Measurements from ENCODE around the gene RANBP6. TPM values are rescaled to one million over a fixed set of nuclear protein-coding genes. Genes with fewer than 3 reads are reported as not detected.
A peak's percentile ranks its signal among the peaks of the same experiment; 100 is the strongest.

RANBP6 gene
- total RNA-seq, 1 donor from 2014 or later: 20.1 TPM

- no peaks in the 10 kb centered on the region for H3K27me3 Mint-ChIP-seq (ENCODE audit: low read depth)
- H3K36me3 Mint-ChIP-seq (ENCODE audit: low read depth): peaks cover 14% of the 10 kb centered on the region
- no peak for DNase-seq (ENCODE audit: low spot score)
- intact Hi-C loops (cut with micrococcal nuclease): loop anchor here (10.0 kb wide), 2 partner anchors 545 to 1015 kb away; partner anchors contain the start of genes CD274 and JAK2
- no peak overlapping the region for H3K4me3 Mint-ChIP-seq (ENCODE audit: low read depth)
- H3K27ac Mint-ChIP-seq: no peak overlapping the region
- H3K4me1 Mint-ChIP-seq (ENCODE audit: low read depth): peaks cover 26% of the 10 kb centered on the region
- no peaks in the 10 kb centered on the region for H3K9me3 Mint-ChIP-seq
Measured at GRCh38 chr9:5999443-6000101, 15.9 kb downstream of the RANBP6 start.

DNA sequence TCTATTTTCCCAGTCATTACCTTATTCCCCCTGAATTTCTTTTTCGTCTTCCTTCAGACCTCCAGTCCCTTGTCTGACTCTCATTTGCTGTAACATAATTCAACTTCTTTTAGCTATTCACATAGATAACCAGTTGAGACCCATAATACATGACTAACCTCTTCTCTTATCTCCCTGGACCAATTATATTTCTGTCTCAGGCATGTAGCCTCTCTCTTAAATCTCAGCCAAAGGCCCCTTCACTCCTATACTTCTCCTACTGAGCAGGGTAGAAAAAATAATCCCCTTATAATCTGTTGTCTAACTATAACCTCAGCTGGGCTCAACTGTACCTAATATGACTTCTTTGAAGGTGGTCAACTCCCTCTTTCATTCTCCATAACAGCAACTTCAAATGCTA, 20.9 kb downstream of the RANBP6 start:
- Mint-ChIP-seq H3K4me3 (ENCODE audit: low read depth) (no peak overlapping the region), H3K27ac (no peak overlapping the region), H3K36me3 (ENCODE audit: low read depth) (peaks cover 4% of the 10 kb centered on the region), H3K9me3 (no peaks in the 10 kb centered on the region), H3K4me1 (ENCODE audit: low read depth) (peaks cover 14% of the 10 kb centered on the region), H3K27me3 (ENCODE audit: low read depth) (no peaks in the 10 kb centered on the region)
- no peak for DNase-seq (ENCODE audit: low spot score)
- intact Hi-C loops (cut with micrococcal nuclease): no loop called here

DNA sequence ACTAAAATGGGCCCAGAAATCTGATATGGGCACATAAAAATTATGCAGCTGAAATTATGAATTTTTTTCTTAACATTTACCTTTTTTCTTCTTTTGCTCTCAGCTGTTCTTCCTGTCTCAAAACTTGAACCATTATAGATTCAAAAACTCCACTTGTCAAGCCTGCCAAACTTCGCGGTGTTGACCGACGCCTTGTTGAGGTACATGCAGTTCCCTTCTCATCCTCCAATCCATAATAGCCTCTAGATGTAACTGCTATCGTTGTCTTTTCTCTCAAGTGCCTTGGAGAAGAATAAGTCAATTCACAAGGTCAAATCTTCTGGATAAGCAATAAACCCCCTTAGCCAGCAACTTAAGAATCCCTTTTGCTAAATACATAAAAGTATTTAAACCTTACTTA, 27.2 kb downstream of the RANBP6 start:
- peaks cover 5% of the 10 kb centered on the region for H3K4me1 Mint-ChIP-seq (ENCODE audit: low read depth)

DNA sequence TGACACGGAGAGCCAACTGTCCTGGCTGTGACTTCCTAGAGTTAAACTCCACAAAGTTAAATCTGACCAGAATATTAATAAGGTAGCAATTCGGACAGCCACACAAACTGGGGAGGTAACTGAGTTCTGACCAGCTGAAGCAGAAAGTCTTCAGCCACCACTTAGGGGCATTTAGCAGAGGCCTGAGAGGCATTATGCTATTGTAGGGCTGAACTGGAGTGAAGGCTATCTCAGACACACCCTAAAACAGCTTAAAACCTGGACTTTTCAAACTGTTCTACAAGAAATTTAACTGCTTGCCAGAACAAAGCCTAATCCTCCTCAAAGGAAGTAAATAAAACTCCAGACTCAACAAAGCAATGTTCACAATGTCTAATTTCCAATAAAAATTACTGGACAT, 32.4 kb downstream of the RANBP6 start:
- DNase-seq (ENCODE audit: low spot score): no peak
- H3K4me3 Mint-ChIP-seq (ENCODE audit: low read depth): no peak overlapping the region
- peaks cover 2% of the 10 kb centered on the region for H3K4me1 Mint-ChIP-seq (ENCODE audit: low read depth)
- intact Hi-C loops (cut with micrococcal nuclease): no loop called here
- no peak overlapping the region for H3K27ac Mint-ChIP-seq
- peaks cover 36% of the 10 kb centered on the region for H3K36me3 Mint-ChIP-seq (ENCODE audit: low read depth)
- H3K27me3 Mint-ChIP-seq (ENCODE audit: low read depth): no peaks in the 10 kb centered on the region
- no peaks in the 10 kb centered on the region for H3K9me3 Mint-ChIP-seq

More for the DNA sequence above, 27.2 kb downstream of the RANBP6 start:
- Mint-ChIP-seq H3K36me3 (ENCODE audit: low read depth) (peaks cover 32% of the 10 kb centered on the region), H3K4me3 (ENCODE audit: low read depth) (no peak overlapping the region), H3K27me3 (ENCODE audit: low read depth) (no peaks in the 10 kb centered on the region), H3K9me3 (no peaks in the 10 kb centered on the region), H3K27ac (no peak overlapping the region)
- no peak for DNase-seq (ENCODE audit: low spot score)
- intact Hi-C loops (cut with micrococcal nuclease): no loop called here

GRCh38 chr9:5982317-5982716, 33.1 kb downstream of the RANBP6 start:
- Mint-ChIP-seq H3K36me3 (ENCODE audit: low read depth) (peaks cover 35% of the 10 kb centered on the region), H3K27me3 (ENCODE audit: low read depth) (no peaks in the 10 kb centered on the region), H3K4me3 (ENCODE audit: low read depth) (no peak overlapping the region), H3K9me3 (no peaks in the 10 kb centered on the region), H3K4me1 (ENCODE audit: low read depth) (peaks cover 2% of the 10 kb centered on the region), H3K27ac (no peak overlapping the region)
- intact Hi-C loops (cut with micrococcal nuclease): no loop called here
- no peak for DNase-seq (ENCODE audit: low spot score)

DNA sequence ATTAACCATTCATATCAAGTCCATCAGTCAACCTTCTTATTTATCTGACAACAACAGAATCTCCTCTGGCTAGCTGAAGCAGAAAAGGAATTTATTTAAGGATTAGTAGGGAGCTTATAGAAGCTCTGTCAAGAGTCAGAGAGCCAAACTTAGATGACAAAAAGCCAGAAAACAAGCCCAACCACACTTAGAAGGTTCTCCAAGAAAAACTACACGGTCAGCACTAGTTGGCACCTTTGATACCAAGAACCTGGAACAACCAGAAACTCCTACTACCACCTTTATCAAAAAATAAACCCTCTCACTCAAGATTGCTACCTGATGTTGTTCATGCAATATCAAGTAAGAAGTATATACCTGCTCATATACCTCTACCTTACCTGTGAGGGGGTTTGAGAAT, 36.9 kb downstream of the RANBP6 start:
- peaks cover 42% of the 10 kb centered on the region for H3K36me3 Mint-ChIP-seq (ENCODE audit: low read depth)
- H3K4me3 Mint-ChIP-seq (ENCODE audit: low read depth): no peak overlapping the region
- intact Hi-C loops (cut with micrococcal nuclease): no loop called here
- H3K27ac Mint-ChIP-seq: no peak overlapping the region
- DNase-seq (ENCODE audit: low spot score): no peak
- no peaks in the 10 kb centered on the region for H3K9me3 Mint-ChIP-seq
- no peaks in the 10 kb centered on the region for H3K27me3 Mint-ChIP-seq (ENCODE audit: low read depth)
- H3K4me1 Mint-ChIP-seq (ENCODE audit: low read depth): peaks cover 9% of the 10 kb centered on the region

DNA sequence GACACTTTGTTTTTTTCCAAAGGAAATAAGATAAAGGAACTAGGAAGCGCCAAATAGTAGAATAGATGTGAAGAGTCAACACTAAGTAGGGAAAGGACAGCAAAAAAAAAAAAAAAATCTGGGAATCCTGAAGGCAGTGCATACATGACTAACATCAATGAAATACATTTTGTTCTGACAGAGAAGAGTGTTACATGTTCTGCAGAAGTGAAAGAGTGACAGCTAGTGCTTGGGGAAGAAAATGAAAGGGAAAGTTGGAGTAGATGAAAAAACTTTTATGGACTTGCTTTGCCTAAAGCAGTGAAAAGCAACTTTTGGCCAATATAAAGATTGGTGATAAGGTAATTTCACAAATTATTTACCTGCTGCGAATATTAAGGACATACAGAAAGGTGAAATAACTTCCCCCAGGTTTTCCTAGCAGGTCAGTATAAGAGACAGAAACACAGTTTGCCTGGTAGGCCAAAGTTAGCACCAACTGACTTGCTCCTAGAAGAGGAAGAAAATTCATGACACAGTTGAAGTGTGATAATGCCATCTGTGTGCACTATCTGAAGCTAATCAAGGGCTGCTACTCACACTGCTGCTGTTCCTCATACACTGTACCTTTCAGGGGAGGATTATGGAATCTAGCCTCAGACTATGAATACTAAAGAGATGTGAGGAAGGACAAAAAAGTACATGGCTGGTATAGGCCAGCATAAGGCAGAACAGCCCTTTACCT, 38.6 kb downstream of the RANBP6 start:
- Mint-ChIP-seq H3K9me3 (no peaks in the 10 kb centered on the region), H3K4me3 (ENCODE audit: low read depth) (no peak overlapping the region), H3K27ac (peak overlapping the region; percentile 44), H3K4me1 (ENCODE audit: low read depth) (peaks cover 16% of the 10 kb centered on the region), H3K36me3 (ENCODE audit: low read depth) (peaks cover 42% of the 10 kb centered on the region), H3K27me3 (ENCODE audit: low read depth) (no peaks in the 10 kb centered on the region)
- intact Hi-C loops (cut with micrococcal nuclease): no loop called here
- DNase-seq (ENCODE audit: low spot score): no peak

DNA sequence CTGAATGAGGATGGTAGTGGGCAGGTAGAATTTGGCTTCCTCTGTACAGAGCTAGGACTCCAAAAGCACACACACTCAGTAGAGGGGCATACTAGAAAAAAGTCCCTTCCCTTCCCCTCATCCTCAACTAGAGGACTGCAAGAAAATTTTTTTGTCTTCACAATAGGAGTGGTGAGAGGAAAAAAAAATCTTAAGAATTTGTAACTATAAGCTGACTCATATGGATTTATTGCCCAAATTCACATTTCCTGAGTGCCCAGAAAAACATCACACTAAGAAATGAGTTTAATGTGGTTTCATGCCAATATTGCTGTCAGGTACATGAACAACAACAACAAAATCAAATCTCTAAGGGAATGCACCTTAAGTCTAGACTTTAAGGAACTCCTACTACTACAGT, 43.7 kb downstream of the RANBP6 start:
- intact Hi-C loops (cut with micrococcal nuclease): no loop called here
- peaks cover 11% of the 10 kb centered on the region for H3K4me1 Mint-ChIP-seq (ENCODE audit: low read depth)
- H3K9me3 Mint-ChIP-seq: no peaks in the 10 kb centered on the region
- H3K4me3 Mint-ChIP-seq (ENCODE audit: low read depth): no peak overlapping the region
- H3K27me3 Mint-ChIP-seq (ENCODE audit: low read depth): no peaks in the 10 kb centered on the region
- no peak for DNase-seq (ENCODE audit: low spot score)
- H3K27ac Mint-ChIP-seq: no peak overlapping the region
- H3K36me3 Mint-ChIP-seq (ENCODE audit: low read depth): peaks cover 62% of the 10 kb centered on the region

Other genes starting within 250 kb of the RANBP6 start
- 21.1 and 25.3 TPM in 2 replicates for gene ERMP1, start 182.5 kb downstream of the RANBP6 start, total RNA-seq
- gene MLANA, start 124.7 kb downstream of the RANBP6 start, total RNA-seq: not detected in 2 replicates
- not detected in 2 replicates for gene IL33, start 200.2 kb upstream of the RANBP6 start, total RNA-seq